RCC 7860 (cell line): Measurements from ENCODE around the gene DOCK10.

Source experiments
- DNase-seq: peaks from one replicate; pipeline ENCODE4 v3.0.0-alpha.2; 2015; ENCODE audit warnings: low spot score
- FAIRE-seq: peaks from 2 replicates; lab custom pipeline; 2012; peaks lifted over from hg19 to GRCh38; lab: Jason Lieb, UNC

DOCK10 gene

DNA sequence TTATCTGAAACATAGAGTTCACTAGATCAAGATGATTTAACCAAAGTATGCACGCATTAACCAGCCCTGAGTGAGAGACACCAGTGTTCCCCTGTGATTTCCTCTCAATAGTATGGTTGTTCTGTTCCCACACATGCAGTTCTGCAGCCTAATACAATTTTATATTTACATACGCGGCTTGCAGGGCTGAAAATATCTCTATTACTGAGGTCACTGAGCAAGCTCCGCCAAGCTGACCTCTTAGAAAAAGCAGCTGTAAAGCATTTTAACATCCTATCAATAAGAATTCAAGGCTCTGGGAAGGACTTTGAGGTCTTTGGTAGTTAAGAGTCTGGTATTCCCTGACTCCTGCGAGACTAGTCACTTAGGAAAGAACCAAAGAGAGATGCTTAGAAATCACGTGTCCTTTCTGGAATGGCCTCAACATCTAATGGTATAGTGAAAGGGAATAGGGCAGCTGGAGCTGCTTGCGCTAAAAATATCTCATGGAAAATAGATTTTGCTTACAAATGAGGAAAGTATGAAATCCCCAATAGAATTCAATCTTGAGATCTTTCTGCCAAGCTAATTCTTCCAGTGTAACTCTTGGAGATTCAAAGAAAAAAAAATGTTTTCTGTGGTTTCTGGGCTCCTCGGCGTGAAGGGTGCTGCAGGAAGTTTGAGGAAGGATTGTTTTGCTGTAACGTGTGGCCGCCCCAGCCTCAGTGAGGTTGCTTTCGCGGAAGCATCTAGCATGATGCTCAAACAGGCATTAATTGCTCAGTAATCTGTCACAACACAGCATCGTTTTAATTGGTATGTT lies 59.2 kb downstream of the DOCK10 start:
- DNase-seq, result no peak

DNA sequence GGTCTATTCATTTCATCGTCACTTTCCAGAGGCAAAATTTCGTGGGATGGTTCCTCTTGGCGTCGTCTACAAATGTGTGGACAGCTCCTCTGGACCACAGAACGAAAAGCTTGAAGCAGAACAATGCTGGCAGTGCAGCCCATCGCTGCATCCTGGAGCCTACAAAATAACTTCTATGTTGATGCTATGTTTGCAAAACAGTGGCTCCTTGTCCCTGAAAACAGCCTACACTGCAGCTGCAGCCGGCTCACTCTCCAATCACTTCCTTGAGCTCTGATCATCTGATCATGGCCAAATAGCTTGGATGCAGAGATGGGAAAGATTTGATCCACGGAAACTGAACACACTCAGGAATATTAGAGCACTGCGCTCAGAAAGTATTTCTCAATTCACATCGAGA lies 60.0 kb downstream of the DOCK10 start:
- DNase-seq (no peak), FAIRE-seq (no peak)

More for the DNA sequence above, 59.2 kb downstream of the DOCK10 start:
- no peak for FAIRE-seq

DNA sequence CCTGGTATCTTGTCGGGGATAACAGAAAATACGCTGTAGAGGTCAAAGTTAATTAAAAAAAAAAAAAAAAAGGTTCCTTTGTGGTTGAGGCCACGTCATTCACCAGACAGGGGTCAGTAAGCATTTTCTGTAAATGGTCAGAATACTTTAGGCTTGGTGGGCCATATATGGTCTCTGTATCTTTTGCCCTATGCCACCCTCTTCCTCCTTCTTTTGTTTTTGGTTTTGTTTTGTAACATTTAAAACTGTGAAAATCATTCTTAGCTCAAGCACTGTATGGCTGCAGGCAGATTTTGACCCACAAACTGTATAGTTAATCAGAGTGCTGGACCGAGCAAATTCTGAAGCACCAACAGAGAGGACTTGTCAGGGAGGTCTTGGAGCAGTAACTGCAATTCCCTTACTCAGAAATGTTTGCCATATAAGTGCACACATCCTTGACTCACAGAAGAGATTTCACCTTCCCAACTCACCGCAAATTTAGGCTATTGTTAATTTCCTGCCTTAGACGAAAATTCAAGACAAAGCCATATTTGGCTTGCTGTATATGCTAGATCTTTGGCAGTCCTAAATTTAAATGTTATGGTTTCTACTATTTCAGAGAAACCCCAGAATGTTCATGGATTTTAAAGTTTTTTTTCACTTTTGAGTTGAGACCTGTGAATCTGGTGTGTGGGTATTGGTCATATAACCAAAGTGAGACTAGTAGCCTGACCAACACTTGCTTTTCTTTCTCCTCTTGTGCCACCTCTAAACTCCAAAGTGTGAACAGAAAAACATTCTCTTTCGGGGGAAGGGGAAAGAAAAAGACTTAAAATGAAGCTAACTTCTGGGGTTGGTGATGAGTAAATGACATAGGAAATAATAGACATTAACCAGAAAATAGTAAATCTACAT lies 65.4 kb downstream of the DOCK10 start:
- FAIRE-seq, result no peak
- DNase-seq, result no peak

DNA sequence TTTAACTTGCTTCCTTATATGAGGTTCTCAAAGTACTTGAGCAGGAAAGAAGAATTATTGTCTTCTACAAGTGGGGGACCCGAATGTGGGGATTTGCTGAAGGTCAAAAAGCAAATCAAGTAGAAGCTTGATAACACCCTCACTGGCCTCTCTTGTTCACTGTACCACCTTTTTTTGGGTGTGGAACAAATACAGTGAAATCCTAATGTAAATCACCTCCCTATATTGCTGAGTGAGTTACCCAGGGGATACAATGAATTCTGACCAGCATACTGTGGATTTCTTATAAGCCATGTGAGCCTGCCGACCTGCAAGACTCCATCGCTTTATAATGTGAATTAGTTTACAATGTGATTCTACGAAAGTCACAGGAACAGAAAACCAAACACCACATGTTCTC lies 66.5 kb downstream of the DOCK10 start:
- DNase-seq (no peak), FAIRE-seq (no peak)

DNA sequence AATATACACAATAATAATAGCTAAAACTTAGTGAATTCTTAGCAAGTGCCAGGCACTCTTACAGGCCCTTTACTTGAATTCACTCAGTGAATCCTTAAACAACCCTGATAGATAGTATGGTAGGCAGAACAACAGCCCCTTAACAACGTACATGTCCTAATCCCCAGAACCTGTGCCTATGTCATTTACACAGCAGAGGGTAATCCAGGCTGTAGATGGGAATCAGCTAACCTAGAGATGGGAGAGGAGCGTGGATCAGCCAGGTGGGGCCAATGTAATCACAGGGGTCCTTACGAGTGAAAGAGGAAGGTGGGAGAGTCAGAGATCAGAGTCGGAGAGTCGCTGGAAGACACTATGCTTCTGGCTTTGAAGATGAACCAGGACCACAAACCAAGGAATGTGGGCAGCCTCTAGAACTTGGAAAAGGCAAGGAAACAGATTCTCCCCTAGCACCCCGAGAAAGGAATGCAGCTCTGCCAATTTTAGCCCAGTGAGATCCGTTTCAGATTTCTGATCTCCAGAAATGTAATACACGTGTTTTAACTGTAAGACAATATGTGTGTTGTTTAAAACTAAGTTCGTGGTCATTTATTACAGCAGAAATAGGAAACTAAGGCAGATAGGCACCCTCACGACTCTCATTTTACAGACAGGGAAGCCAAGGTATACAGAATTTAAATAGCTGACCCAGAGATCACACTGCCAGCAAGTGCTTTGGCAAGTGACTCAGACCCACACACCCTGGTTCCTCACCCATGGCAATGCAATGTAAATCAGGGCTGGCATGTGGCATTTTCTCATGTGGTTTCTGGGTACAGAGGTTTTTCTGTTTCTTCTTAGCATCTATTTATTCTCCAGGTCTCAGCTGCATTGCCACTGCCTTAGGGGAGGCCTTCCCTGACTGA lies 68.9 kb downstream of the DOCK10 start:
- FAIRE-seq (peak; percentile 50), DNase-seq (peak; percentile 32)

DNA sequence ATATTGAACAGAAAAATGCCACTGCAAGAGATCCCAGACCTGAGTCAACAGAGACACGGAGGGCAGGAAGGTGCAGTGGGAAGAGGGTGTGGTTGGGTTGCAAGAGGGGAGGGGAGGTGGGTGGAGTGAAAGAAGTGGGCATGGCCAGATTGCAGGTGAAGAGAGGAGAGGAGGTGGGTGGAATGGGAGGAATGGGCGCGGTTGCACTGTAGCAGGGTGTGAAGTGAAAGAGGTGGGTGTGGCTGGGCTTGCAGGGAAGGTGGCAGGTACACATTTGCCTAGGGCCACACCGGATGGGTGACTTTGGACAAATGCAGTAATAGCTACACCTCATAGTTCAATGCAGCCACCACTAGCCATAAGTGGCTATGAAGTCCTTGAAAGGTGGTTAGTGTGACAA lies 71.1 kb downstream of the DOCK10 start:
- no peak for DNase-seq

DNA sequence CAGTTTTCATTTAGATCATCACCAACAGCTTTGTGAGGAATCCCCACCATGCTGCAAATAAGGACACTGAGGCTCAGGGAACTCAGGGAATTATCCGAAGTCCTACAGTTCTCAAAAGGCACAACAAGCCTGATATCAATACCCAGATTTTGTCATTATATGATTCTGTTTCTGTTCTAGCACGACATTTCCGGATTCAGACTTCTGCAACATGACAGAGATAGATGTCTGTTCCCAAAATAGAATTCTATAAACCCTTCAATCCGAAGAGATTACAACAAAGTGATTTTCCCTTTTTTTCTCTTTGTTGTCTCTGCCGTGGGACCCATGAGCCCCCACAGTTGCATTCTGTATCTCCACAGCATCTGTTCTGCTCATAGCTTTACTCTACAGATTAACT lies 72.0 kb downstream of the DOCK10 start:
- no peak for DNase-seq
- FAIRE-seq, result no peak

More for the DNA sequence above, 71.1 kb downstream of the DOCK10 start:
- no peak for FAIRE-seq

DNA sequence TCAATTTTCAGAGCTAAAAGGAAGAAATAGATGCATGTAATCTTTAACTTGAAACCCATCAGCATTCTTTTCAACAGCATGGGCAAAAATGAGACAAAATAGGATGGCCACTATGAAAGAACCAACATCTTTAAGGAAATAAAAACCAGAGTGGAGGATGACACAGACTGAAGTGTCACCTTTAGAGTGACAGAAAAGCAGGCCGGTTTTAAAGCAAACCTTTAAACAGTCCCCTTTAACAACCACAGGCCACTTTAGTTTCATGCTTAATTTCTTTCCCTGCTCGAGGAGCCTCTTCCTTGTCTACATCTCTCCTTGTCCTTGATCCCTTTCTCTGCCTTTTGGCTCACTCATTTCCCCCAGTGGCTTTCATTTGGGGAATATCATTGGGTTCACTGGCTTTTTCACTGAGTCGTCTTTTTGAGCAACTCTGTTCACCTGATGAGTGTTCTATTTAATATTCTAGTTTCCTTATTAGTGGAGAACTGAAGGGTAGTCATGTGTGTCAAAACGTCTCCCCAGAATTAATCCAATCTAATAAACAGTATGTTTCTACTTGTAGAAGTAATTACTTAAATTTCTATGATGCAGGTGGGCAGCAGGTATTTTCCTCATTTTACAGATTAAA lies 72.5 kb downstream of the DOCK10 start:
- DNase-seq, result no peak
- FAIRE-seq, result no peak

DNA sequence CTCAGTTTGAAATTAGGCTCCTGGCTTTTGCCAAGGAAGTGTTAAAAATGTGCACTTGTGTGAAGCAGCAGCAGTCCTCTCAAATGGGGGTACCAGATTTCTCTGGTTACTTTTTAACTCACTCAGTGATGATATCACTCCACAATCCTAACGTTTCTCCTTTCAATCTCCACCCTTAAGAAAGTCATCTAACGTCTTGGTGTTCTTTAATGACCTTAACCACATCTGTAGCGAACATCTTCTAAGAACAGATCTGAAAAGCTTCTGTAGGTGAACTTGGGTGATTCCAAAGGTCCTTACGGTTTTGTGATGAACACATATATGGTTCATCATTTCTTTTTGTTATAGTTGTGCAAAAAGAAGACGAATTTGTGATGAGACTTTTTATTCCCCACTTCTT lies 73.2 kb downstream of the DOCK10 start:
- no peak for FAIRE-seq

DNA sequence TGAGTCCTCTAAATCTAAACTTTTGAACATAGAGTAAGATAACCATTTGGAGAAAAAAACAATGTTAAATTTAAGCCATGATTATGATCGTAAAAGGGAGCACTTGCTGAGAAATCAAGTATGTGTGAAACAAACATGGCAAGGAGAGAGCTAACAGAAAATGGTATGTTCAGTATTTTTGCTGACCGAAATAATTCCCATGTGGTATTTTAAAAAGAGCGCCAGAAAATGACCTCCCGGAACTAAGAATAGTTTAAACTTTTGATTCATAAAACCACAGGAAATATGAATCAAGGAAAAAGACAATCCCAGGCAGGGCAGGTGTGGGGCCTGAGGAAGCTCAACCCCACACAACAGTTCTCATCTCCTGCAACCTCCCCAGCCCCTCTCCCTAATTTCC lies 74.2 kb downstream of the DOCK10 start:
- no peak for FAIRE-seq
- no peak for DNase-seq

More for the DNA sequence above, 73.2 kb downstream of the DOCK10 start:
- peak; percentile 11 for DNase-seq

DNA sequence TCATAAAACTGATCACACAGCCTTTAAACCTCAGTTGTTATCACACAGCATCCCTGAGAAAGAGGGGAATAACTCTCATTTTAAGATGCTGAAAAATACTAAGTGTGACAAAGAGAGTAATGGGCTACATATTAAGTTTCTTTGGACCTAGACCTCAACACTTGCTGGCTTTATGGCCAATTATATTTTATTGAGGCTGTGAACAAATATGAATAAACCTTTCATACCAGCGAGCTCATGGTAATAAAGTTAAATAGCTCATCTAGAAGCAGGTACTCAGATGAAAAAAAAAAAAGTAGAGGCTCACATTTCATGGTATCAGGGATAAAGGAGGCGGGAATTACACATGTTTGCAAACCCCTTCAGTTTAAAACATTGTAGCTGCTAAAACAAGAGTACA lies 75.7 kb downstream of the DOCK10 start:
- FAIRE-seq, result no peak
- no peak for DNase-seq

DNA sequence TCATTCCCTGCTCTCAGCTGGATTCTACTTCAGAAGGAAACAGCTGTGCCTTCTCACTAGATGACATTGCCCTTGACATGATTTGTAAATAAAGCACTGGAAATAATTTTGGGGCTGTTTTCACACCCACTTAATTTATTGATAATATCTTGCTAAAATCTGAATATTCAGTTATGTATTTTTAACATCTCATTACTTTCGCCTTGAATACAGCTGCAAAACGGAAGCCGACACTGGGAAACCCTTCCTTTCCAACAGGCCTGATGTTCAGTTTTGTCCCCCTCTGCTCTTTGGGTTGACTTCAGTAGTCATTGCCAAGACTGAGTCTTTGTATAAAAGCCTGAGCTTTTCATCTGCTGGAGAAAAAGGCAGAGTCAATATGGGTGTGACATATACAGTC lies 82.7 kb downstream of the DOCK10 start:
- FAIRE-seq (no peak), DNase-seq (no peak)

DNA sequence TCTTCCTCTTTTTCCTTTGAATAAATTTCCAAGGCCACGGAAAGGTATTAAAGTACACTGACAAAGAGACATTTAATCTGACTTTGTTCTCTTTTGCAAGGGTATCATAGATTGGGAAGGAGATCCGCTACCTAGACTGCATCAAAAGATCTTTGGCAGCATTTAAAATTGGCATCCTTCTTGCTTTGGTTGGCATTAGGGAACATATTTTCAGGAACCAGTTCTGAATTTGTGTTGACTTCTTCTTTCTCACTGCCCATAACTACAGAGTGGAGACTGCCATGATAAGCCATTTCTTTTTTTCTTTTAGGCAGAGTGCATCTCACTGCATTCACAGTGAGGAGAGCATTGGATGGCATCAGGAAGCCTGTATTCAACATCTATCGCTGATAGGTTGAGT lies 83.4 kb downstream of the DOCK10 start:
- FAIRE-seq (no peak), DNase-seq (no peak)

DNA sequence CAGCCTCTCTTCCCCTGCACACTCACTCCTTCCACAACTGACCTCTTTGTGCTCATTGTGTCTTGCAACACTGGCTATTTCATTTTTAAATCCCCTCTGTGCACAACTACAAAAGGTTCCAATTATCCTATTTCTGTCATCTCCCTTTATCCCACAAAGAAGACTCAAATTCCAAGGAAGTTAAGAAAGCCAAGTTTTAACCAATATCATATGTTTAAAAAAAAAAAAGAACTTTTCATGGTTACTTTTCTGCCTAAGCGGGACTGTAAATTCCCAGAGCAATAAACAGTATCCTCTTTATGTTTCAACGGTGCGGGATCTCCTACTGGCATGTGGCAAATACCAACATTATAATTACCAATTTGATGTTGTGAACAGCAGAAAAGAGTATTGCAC lies 83.8 kb downstream of the DOCK10 start:
- no peak for DNase-seq
- FAIRE-seq, result no peak

DNA sequence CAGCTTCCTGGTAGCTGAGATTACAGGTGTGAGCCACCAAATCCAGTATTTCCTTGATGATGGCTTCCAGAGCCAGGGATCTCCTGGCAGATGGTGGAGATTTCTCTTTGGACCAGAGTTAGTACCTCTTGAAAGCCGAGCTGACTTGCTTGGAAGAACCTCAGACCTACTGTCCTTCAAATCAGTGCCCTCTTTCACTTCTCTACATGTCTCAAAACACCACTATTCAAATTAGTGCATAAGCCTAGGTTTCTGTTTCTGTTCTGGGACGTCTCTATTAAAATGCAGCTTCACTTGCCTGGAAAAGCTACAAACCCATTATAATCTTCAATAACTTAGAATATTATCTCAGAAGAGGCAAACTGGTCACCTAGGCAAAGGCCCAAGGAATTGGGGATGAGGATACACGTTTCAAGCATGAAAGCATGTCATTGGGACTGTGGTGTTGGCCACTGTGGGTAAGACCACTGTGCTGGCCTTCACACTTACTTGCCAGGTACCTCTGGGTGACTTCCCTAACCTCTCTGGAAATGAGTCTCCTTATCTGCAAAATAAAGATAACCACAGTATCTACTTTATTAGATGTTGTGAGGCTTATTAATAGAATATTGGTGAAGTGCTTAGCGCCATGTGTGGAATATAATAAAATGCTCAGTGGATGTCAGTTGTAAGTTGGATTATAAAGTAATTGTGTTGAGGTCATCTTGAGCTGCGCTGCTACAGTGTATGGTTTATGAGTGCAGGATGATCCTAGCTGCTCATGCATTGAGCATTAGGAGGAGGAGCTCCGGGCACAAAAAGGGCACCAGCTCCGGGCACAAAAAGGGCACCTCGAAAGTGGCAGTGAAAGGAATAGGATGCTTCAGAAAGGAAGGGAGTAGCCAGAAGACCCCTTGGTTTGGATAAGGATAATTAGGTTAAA lies 84.5 kb downstream of the DOCK10 start:
- DNase-seq (no peak), FAIRE-seq (no peak)

DNA sequence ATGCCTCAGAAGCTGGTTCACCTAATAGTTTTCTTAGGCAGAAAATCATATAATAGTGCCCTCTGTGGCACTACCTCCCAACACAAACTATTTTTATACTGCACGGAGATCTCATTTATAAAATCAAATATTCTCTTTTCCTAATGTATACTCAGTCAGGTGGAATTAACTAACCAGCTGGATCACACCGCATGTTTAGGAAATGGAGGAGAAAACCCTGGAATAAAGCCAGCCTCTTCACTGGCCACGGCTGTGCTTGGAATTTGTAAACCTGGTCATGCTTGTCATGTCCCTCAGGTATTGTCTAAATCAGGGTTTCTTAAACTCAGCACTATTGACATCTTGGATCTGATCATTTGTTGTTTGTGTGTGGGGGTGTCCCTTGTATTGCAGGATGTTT lies 85.6 kb downstream of the DOCK10 start:
- DNase-seq (no peak), FAIRE-seq (no peak)

DNA sequence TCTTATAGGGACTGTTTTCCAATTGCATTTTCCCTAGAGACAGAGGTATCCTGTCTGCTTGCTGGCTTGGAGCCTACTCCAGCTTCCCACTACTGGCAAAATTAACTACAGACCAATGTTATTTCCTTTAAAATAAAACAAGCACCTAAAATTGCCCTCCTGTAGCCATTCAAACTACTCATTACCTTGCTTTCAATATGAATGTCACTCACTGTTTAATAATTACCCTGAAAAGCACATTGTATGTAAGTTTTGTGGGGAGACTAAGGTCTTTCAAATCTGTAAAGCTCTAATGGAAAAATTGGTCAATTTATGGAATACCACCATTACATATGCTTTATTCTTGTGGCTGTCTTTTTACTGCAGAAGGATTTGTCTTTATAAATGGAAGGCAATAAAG lies 87.3 kb downstream of the DOCK10 start:
- no peak for FAIRE-seq
- no peak for DNase-seq

DNA sequence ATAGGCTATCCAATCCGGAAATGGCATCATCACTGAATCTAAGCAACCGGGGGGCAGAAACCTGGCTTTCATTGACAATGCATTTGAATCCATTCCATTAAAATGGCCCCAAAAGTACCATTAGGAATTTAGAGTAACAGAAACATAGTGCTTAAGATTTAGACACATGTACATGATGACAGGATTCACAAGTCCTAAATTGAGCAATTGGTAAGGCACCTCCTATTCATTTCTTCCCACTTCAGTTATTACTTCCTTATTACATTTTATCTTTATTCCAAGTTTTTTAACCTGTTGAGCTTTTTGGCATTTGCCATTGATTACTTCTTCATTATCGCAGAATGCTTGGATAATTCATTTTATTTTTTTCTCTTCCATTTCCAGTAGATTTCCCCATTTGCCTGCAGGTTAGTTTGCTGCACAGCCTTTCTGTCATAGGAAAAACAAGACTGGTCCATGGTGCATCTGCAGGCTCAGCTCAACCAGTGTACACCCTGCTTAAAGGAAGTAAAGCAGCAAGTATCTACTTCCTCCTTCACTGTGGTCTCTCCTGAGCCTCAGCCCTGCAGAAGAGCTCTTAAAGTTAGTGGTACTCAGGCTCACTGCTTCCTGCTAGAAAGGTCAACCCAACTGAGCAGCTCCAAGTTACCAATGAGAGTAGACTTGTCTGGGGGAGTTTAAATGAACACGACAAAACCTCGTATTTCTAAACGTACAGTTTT lies 89.2 kb downstream of the DOCK10 start:
- no peak for DNase-seq
- no peak for FAIRE-seq
